IMR-90 (cell line): ENCODE results near the gene DOCK1. TPM values are rescaled to one million over a fixed set of nuclear protein-coding genes. Genes with fewer than 3 reads are reported as not detected.

ENCODE experiments used
- ATAC-seq: fragments of 200-7000 bp; cut with Tn5 transposase; 2 replicates; pipeline ENCODE4 v1.9.1; 2020; ENCODE audit warnings: low read depth, mild to moderate bottlenecking, moderate library complexity
- BruUV-seq: library from RNA; stranded (reverse); fragments of 400-500 nt; replicated peaks from 2 replicates; lab custom pipeline; 2021; lab: Mats Ljungman, UMichigan
- CTCF ChIA-PET: fragments of 300-600 bp; formaldehyde crosslinking; extraction: SDS; loops from one replicate; lab custom pipeline; 2021; ENCODE audit warnings: antibody characterized with exemption; lab: Yijun Ruan, JAX
- POLR2A ChIA-PET: fragments of 300-600 bp; sonication (Branson Sonifier 250); formaldehyde crosslinking; loops from one replicate; lab custom pipeline; 2022; ENCODE audit warnings: antibody characterized with exemption; ENCODE audit not compliant: unreplicated experiment; lab: Charles Lee
- DNase-seq: peaks from one replicate; pipeline ENCODE4 v3.0.0; 2013
- H2AFZ ChIP-seq: replicated peaks from 2 replicates; pipeline ENCODE3; 2013; ENCODE audit warnings: low read length, mild to moderate bottlenecking; ENCODE audit not compliant: poor library complexity
- H2AK5ac ChIP-seq: 2 replicates; pipeline ENCODE4 v1.6.1; 2013; ENCODE audit warnings: low read depth, low read length, inconsistent platforms
- H2AK9ac ChIP-seq: replicated peaks from 2 replicates; pipeline ENCODE3; 2013; ENCODE audit warnings: mild to moderate bottlenecking, low read depth, low read length, moderate library complexity; ENCODE audit not compliant: poor library complexity
- H2BK120ac ChIP-seq: 2 replicates; pipeline ENCODE4 v1.6.1; 2013; ENCODE audit warnings: low read depth, low read length, inconsistent platforms
- H2BK15ac ChIP-seq: 3 replicates; pipeline ENCODE4 v1.6.1; 2013; ENCODE audit warnings: low read depth, low read length, inconsistent platforms
- H2BK20ac ChIP-seq: 2 replicates; pipeline ENCODE4 v1.6.1; 2013; ENCODE audit warnings: low read depth, mild to moderate bottlenecking, inconsistent platforms, low read length, moderate library complexity
- H2BK5ac ChIP-seq: 2 replicates; pipeline ENCODE4 v1.6.1; 2013; ENCODE audit warnings: mild to moderate bottlenecking, low read depth, low read length, inconsistent platforms; ENCODE audit not compliant: poor library complexity, severe bottlenecking
- H3K14ac ChIP-seq: replicated peaks from 2 replicates; pipeline ENCODE4 v1.6.1; 2013; ENCODE audit warnings: low read depth, low read length, inconsistent platforms
- H3K18ac ChIP-seq: 2 replicates; pipeline ENCODE4 v1.6.1; 2013; ENCODE audit warnings: low read depth, low read length, control low read depth
- H3K23ac ChIP-seq: 2 replicates; pipeline ENCODE4 v1.6.1; 2013; ENCODE audit warnings: low read depth, low read length, inconsistent platforms
- H3K27ac ChIP-seq: 2 replicates; pipeline ENCODE4 v1.5.1; 2013; ENCODE audit warnings: mild to moderate bottlenecking, control low read depth, low read length; ENCODE audit not compliant: insufficient read depth
- H3K27me3 ChIP-seq: 2 replicates; pipeline ENCODE4 v1.6.1; 2013; ENCODE audit warnings: low read length; ENCODE audit not compliant: control insufficient read depth, insufficient read depth
- H3K36me3 ChIP-seq: 2 replicates; pipeline ENCODE4 v1.6.1; 2013; ENCODE audit warnings: low read length, mixed read lengths; ENCODE audit not compliant: control insufficient read depth, insufficient read depth
- H3K4ac ChIP-seq: 2 replicates; pipeline ENCODE4 v1.6.1; 2013; ENCODE audit warnings: low read depth, low read length, inconsistent platforms
- H3K4me1 ChIP-seq: 2 replicates; pipeline ENCODE4 v1.6.1; 2013; ENCODE audit warnings: low read length, mixed read lengths; ENCODE audit not compliant: control insufficient read depth, insufficient read depth
- H3K4me2 ChIP-seq: 2 replicates; pipeline ENCODE4 v1.6.1; 2013; ENCODE audit warnings: low read depth, mild to moderate bottlenecking, control low read depth, low read length, moderate library complexity
- H3K4me3 ChIP-seq: 2 replicates; pipeline ENCODE4 v1.5.1; 2013; ENCODE audit warnings: low read depth, mild to moderate bottlenecking, control low read depth, low read length, moderate library complexity; ENCODE audit not compliant: insufficient read depth
- H3K56ac ChIP-seq: 2 replicates; pipeline ENCODE4 v1.6.1; 2013; ENCODE audit warnings: low read length, inconsistent platforms; ENCODE audit not compliant: insufficient read depth; ENCODE audit errors: extremely low read depth
- H3K79me1 ChIP-seq, 2 experiments: 2 replicates each; pipeline ENCODE4 v1.6.1; 2013; ENCODE audit warnings: low read length in 2 of 2, inconsistent platforms in 1 of 2, low read depth in 1 of 2
- H3K9ac ChIP-seq: 2 replicates; pipeline ENCODE4 v1.6.1; 2013; ENCODE audit warnings: low read depth, low read length, control low read depth
- H3K9me1 ChIP-seq: 2 replicates; pipeline ENCODE4 v1.6.1; 2013; ENCODE audit warnings: low read length, inconsistent platforms; ENCODE audit not compliant: insufficient read depth
- H3K9me3 ChIP-seq: 2 replicates; pipeline ENCODE4 v1.6.1; 2013; ENCODE audit warnings: low read length; ENCODE audit not compliant: control insufficient read depth, insufficient read depth
- H4K20me1 ChIP-seq: 2 replicates; pipeline ENCODE4 v1.6.1; 2013; ENCODE audit warnings: low read length, inconsistent platforms; ENCODE audit not compliant: insufficient read depth
- H4K5ac ChIP-seq: 2 replicates; pipeline ENCODE4 v1.6.1; 2013; ENCODE audit warnings: mild to moderate bottlenecking, low read depth, low read length, control low read depth
- H4K8ac ChIP-seq, 2 experiments: 2 replicates each; pipeline ENCODE4 v1.6.1; 2013; ENCODE audit warnings: low read depth in 2 of 2, low read length in 2 of 2, control low read depth in 1 of 2, inconsistent platforms in 1 of 2
- H4K91ac ChIP-seq: 2 replicates; pipeline ENCODE4 v1.6.1; 2013; ENCODE audit warnings: low read depth, low read length, inconsistent platforms; ENCODE audit not compliant: insufficient read depth
- BHLHE40 ChIP-seq: fragments of 150-350 bp; IDR thresholded peaks from 2 replicates; pipeline ENCODE4 v1.6.1; 2016; ENCODE audit warnings: mild to moderate bottlenecking, low read depth, low read length
- CEBPB ChIP-seq: IDR thresholded peaks from 2 replicates; pipeline ENCODE4 v1.6.1; 2012; ENCODE audit warnings: low read depth, low read length, improper control_type of control experiment
- FOS ChIP-seq: fragments of 150-350 bp; IDR thresholded peaks from 2 replicates; pipeline ENCODE4 v1.6.1; 2016; ENCODE audit warnings: low read depth, low read length
- MAFK ChIP-seq: IDR thresholded peaks from 2 replicates; pipeline ENCODE4 v1.6.1; 2012; ENCODE audit warnings: low read depth, low read length, improper control_type of control experiment
- MAZ ChIP-seq: IDR thresholded peaks from 2 replicates; pipeline ENCODE4 v1.6.1; 2012; ENCODE audit warnings: low read depth, mild to moderate bottlenecking, low read length, improper control_type of control experiment, moderate library complexity, borderline replicate concordance
- RCOR1 ChIP-seq: IDR thresholded peaks from 2 replicates; pipeline ENCODE4 v1.6.1; 2012; ENCODE audit warnings: mild to moderate bottlenecking, low read length, improper control_type of control experiment; ENCODE audit not compliant: insufficient replicate concordance
- WGBS, 2 experiments: methylation state at CpG; one replicate each; pipeline versions ENCODE4 v1.1.5 to v1.1.7; 2013; ENCODE audit warnings: missing lambda C conversion rate in 2 of 2; ENCODE audit not compliant: insufficient read length in 1 of 2; ENCODE audit errors: extremely low coverage in 2 of 2; 5-methylcytosine and 5-hydroxymethylcytosine counted together
- dilution Hi-C: fragments of 300-500 bp; cut with HindIII; formaldehyde crosslinking; loops from one replicate; pipeline ENCODE4 v1.14.3; 2018; ENCODE audit warnings: low sequenced_read_pairs; ENCODE audit not compliant: unreplicated experiment
- in situ Hi-C: fragments of 300-500 bp; cut with MboI; formaldehyde crosslinking; loops from 3 replicates; pipeline ENCODE4 v1.14.3; 2019; ENCODE audit warnings: low sequenced_read_pairs, inconsistent platforms, mixed read lengths
- intact Hi-C: fragments of 100-400 bp; cut with micrococcal nuclease; formaldehyde crosslinking; loops from 2 replicates; pipeline ENCODE4 v1.10.0; 2022
- polyA plus RNA-seq, 3 experiments: library from polyadenylated mRNA; depleted of rRNA; stranded (reverse); fragments of >200 nt; gene quantifications; 2 replicates each; pipeline ENCODE4 v1.2.3, GENCODE V29; 2012; ENCODE audit warnings: low replicate concordance in 1 of 3
- total RNA-seq: library from RNA; depleted of rRNA; stranded (reverse); fragments of >200 nt; gene quantifications from 2 replicates; pipeline ENCODE4 v1.2.3, GENCODE V29; 2012

Gene DOCK1
- total and polyA plus RNA-seq, 2 of the 4 experiments (the other 2 are of a cell fraction), result 28.2 to 71.0 TPM

- 50% methylated on average over 3 of the region's 10 CpGs; no CpG with 5 or more reads in 1 of the 2 experiments for WGBS, 2 experiments
- Histone ChIP-seq H3K4me1 (peaks cover 4% of the 10 kb centered on the region; the same call in 1 of the 2 replicates), H2AK5ac (no peak overlapping the region), H2BK120ac (no peak overlapping the region), H4K20me1 (no peaks in the 10 kb centered on the region), H2AK9ac (no peak overlapping the region), H2BK15ac (no peak overlapping the region), H3K4me3 (no peak overlapping the region), H3K4ac (no peak overlapping the region), H3K36me3 (peaks cover 3% of the 10 kb centered on the region), H2BK5ac (no peak overlapping the region), H3K14ac (no peak overlapping the region), H3K27me3 (no peaks in the 10 kb centered on the region), H2AFZ (no peak overlapping the region), H3K27ac (no peak overlapping the region), H4K91ac (no peak overlapping the region), H3K9ac (no peak overlapping the region), H3K23ac (no peak overlapping the region), H3K18ac (no peak overlapping the region), H3K79me1 (peaks cover 0 to 5% of the 10 kb centered on the region in 2 experiments; a peak in 2 of 4 replicates), H3K4me2 (no peak overlapping the region), H4K8ac (no peak overlapping the region), H3K9me1 (peaks cover 10% of the 10 kb centered on the region), H2BK20ac (no peak overlapping the region), H3K56ac (no peak overlapping the region), H3K9me3 (no peaks in the 10 kb centered on the region), H4K5ac (no peak overlapping the region)
- no TSS peak for BruUV-seq
- in situ Hi-C loops (no loop called here), dilution Hi-C loops (no loop called here), intact Hi-C loops (no loop called here)
- TF ChIP-seq CEBPB (peak; percentile 55; the same call in 1 of the 2 replicates), MAFK (no peak), RCOR1 (no peak), MAZ (no peak), BHLHE40 (no peak), FOS (no peak)
- ChIA-PET POLR2A (no interaction called here), CTCF (interaction anchor here (0.6 to 1.0 kb wide), 2 partner anchors 81 to 90 kb away, joined by 3 read pairs; no protein-coding TSS in a partner anchor)
- ATAC-seq (no peak), DNase-seq (no peak)
Observed at GRCh38 chr10:127338399-127339110, 433.3 kb downstream of the DOCK1 start.
